Esophagus squamous epithelium (tissue), 4 donors: ENCODE results near the gene SRPRB.

ENCODE experiments used
- POLR2A ChIP-seq, 4 donors: fragments of 450-650 bp; IDR thresholded peaks; one replicate each; pipeline ENCODE4 v1.6.1; 2017; ENCODE audit warnings: antibody characterized with exemption in 4 of 4, mild to moderate bottlenecking in 4 of 4, moderate library complexity in 3 of 4
- TF ChIP-seq, protein P1 (sequence below), 6 experiments: fragments of 450-650 bp in 4 of 6; fragments of 200-600 bp in 2 of 6; sonication (generic) in 2 of 6; IDR thresholded peaks; one replicate each; pipeline ENCODE4 v1.5.1; 2016 to 2019; ENCODE audit warnings: antibody characterized with exemption in 6 of 6, mild to moderate bottlenecking in 4 of 6, moderate library complexity in 4 of 6

DNA sequence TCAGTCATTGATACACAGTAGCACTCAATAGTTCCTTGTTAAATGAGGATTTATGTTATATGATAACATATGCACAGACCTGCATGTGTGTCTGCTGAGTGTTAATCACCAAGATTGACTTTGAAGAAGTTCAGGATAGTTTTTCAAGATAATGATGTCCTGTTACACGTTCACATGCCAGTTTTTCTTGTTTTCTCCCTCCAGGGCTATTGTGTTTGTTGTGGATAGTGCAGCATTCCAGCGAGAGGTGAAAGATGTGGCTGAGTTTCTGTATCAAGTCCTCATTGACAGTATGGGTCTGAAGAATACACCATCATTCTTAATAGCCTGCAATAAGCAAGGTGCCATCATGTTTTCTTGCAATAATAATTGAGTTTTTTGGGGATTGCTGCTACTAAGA is 9.8 kb downstream of the SRPRB start:
- TF ChIP-seq, protein P1, sequence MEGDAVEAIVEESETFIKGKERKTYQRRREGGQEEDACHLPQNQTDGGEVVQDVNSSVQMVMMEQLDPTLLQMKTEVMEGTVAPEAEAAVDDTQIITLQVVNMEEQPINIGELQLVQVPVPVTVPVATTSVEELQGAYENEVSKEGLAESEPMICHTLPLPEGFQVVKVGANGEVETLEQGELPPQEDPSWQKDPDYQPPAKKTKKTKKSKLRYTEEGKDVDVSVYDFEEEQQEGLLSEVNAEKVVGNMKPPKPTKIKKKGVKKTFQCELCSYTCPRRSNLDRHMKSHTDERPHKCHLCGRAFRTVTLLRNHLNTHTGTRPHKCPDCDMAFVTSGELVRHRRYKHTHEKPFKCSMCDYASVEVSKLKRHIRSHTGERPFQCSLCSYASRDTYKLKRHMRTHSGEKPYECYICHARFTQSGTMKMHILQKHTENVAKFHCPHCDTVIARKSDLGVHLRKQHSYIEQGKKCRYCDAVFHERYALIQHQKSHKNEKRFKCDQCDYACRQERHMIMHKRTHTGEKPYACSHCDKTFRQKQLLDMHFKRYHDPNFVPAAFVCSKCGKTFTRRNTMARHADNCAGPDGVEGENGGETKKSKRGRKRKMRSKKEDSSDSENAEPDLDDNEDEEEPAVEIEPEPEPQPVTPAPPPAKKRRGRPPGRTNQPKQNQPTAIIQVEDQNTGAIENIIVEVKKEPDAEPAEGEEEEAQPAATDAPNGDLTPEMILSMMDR (IDR thresholded peaks at IDR 0.05), result no peak
- TF ChIP-seq POLR2A (IDR thresholded peaks at IDR 0.05), result no peak
